ENCODE measurements around the gene JAKMIP2.

The JAKMIP2 gene

DNA sequence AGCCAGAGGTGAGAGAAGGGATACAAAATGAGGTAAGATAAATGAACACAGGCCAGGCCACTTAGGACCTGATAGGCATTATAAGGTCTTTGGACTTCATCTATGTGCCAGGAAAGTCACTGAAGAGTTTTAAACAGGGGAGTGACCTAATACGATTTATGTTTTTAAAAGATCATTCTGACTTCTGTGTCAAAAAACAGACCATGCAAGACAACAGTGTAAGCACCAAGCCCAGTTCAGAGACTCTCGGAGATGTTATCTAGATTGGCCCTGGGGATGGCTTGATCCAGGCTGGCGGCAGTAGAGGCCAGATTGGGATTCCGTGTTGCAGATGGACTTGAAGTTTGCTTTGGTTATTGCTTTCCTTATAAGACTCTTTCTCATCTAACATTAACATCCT lies 229.6 kb downstream of the JAKMIP2 start:
- no peak for DNase-seq

DNA sequence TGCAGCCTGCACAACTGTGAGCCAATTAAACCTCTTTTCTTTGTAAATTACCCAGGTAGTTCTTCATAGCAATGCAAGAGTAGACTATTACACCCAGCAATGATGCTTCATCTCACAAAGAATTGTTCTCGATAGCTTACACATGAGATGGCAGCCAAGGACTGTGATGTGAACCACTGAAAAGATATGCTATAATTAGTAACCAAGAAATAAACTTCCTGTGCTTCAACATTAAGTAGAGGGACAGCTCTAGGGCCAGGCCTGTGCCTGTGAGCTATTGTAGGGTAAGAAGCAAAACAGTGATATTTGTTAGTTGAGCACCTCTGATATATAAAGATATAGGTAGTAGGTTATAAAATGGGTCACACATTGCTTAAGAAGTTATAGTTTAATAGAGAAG lies 230.9 kb downstream of the JAKMIP2 start:
- DNase-seq = no peak

DNA sequence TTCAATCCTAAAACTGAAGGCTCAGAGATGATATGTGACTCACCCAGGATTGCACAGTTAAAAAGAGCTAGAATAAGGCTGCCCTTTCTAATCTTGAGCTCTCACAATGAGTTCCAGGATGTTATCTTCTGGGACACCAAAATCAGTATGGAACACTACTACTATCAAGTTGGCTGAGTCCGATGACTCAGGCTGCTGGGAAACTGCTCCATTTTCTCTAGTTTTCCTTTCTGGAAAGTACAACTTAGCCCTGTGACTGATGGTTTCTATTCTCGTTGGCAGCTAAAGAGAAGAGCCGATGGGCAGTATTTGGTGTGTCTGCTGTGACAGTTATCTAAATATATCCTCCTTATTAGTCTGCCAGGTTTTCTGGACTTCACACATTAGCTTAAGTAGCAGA lies 234.8 kb downstream of the JAKMIP2 start:
- no peak for DNase-seq

DNA sequence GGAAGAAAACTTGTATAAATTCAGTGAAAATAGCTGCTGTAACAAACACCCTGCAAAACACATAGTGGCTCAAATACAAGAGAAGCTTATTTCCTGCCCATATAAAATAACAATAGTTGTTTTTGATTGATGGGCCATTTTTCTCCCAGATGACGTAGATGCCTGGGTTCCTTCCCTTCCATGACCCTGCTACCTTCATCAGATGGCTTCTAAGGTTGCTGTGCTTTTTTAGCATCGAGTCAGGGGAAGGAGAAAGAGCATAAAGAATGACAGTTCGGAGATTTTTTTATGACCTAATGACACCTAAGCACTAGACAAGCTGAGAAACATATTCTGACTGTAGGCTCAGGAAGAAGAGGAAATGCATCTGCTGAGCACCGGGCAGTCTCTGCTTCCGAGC lies 238.0 kb downstream of the JAKMIP2 start:
- DNase-seq = no peak

DNA sequence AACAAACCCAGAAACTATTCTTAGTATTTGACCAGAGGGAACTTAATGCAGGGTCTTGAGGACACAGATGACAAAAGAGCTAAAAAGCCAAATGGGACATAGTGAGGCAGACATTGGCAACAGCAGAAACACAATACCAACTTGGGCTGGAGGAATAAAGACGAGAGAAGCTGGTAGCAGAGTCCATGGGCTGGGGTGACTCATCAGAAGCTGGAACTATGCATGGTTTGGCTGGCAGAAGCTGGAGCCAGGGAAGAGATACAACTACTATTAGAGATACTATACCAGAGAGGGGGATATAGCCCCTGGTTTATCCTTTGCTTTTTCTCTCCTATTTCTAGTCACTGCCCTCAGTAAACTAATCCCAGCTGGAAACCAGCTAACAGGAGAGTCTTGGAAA lies 243.5 kb downstream of the JAKMIP2 start:
- no peak for DNase-seq

DNA sequence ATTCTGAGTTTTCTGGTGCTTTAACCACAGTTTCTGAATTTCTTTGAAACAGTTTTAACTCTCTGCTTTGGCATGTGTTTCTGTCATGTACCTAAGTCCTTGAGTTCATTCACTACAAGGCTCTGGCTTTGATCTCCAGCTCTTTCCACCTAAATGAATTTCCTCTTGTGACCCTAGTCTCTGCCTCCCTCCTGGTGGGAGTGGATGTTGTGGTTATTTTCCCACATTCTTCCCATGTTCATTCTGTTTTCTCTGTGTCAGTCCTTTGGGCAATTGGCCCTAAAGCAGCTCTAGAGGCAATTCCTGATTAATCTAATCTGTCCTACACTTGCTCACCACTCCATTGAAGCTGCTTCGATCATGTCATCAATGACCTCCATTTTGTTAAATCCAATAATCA lies 244.3 kb downstream of the JAKMIP2 start:
- no peak for DNase-seq
